ENCODE measurements around the gene FAM114A1.
"Not testable (repeated sequence)": the region's sequence is repeated elsewhere in the genome, so short reads cannot be mapped to it uniquely, and the experiment has no call there.

FAM114A1 gene

DNA sequence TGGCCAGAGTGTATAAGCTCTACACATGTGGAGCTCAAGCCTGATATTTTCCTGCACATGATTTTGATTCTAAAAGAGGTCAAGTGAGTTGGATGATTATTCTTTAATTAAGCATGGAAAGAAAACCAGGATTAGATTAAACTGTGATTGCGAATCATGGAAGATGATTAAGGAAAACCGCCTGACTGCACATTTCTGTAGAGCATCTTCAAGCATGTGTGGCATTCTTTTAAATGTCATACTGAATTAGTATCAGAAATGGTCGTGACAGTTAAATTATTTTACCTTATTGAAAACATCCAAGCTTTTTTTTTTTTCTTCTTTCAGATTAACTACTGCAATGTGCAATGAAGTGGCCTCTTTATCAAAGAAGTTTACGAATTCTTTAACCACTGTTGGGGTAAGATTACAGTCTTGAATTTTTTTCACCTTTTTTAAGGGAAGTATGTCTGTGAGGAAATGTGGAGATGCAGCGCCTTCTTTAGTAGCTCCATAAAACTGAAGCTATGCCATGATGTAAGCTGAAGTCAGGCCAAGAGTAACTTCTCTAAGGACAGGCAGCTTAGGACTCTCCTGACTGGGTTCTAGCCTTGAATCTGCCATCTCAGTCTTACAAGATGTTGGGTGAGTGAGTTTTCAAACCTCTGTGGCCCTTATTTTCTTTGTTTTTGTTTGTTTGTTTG lies 67.9 kb downstream of the FAM114A1 start:
- no peak for DNase-seq (ENCODE audit: low spot score)

DNA sequence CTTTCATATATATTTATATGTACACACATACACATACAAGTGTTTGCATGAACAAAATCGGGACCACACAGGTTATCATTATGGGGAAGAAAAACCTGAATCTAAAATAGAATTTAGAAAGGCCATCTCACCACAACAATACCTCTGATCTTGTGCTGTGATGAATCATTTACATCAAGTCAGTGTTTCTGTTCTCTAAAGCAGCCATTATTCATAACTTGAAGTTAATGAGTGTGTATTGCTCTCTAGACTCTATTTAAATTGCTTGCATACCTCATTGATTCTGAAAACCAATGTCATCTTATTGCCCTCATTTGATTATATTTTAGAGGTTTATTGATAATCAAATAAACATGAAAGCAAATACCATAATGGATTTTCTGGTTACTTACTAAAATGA lies 71.6 kb downstream of the FAM114A1 start:
- DNase-seq (ENCODE audit: low spot score) = no peak

DNA sequence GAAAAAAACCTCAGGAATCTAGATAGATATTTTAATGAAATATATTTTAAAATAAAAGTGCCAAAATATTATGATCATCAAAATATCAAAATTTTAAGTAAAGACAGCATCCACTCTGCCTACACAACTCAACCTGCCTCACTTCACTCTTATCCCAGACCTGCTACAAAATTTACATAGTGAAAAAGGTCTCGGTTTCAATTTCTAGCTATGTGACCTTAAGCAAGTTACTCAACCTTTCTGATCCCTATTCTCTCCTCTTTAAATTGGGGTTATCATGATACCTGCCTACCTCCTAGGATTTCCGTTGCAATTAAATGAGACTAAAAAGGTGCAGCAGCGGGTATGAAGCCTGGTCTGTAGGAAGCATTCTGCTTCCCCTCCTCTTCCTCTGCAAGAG lies 72.9 kb downstream of the FAM114A1 start:
- no peak for DNase-seq (ENCODE audit: low spot score)

GRCh38 chr4:38941906-38942305 lies 74.3 kb downstream of the FAM114A1 start:
- not testable (repeated sequence) for DNase-seq (ENCODE audit: low spot score)

GRCh38 chr4:38943343-38943742 lies 75.7 kb downstream of the FAM114A1 start:
- DNase-seq (ENCODE audit: low spot score) = no peak

GRCh38 chr4:38944440-38944839 lies 76.8 kb downstream of the FAM114A1 start:
- DNase-seq (ENCODE audit: low spot score) = no peak

DNA sequence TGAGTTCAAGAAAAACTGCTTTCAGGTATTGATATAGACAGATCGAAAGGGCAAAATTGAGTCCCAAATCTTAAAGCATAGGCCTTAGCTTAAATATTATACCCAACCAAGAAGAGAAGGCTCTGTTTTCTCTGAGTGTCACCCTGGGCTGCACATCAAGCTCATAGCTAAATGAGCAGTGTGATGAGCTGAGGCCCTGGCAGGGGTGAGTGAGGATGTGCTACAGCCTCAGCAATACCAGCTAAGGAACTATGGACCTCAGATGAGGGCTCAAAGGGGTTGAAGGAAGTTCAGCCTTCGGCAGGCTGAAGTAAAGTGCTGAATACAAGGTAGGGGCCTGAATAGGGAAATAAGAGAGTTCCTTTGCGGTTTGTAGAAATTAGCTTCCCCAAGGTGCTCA lies 79.3 kb downstream of the FAM114A1 start:
- no peak for DNase-seq (ENCODE audit: low spot score)

DNA sequence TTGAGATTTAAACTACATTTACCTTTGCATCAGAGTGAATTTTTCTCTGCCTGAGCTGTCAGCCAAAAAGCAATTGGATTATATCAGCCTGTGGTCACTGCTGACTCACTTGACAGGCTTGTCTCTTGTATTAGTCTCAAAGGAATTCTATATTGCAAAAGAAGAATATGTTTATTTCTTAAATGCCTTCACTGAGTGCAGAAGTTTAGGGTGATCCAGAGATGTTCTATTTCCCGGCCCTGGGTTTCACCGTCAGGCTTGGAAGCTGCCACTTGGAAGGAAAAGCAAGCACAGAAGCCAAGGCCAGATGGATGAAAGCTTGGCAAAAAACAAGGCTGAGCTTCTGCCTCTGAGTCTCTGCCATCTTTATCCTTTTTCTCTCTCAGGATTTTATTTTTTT lies 80.9 kb downstream of the FAM114A1 start:
- DNase-seq (ENCODE audit: low spot score) = no peak

DNA sequence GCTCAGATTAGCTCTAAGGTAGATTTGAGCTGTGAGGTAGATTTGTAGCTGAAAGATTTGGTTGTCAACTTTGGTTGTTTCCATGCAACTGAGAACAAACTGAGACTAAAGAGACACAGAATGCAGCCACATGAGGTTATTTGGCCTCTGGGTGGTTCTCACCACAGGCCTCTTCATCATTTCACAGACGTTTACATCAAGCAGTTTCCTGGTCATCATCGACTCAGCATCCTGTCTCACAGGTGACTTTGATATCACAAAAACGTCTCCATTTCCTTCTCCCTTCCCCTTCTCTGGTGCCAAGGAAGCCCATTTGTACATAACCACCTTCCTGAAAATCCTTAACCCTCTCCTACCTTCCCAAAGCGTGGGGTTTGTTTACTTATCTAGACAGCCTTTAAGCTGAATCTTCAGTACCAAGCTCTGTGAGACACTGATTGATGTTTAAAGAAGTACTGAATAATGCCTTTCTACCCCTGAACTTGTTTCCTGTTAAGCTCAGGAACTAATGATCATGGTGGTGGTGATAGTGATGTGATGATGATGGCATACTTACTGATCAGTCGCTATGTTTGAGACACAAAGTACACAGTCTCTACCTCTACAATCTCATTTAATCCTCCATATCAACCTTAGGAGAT lies 81.9 kb downstream of the FAM114A1 start:
- DNase-seq (ENCODE audit: low spot score) = no peak

GRCh38 chr4:38950159-38950558 lies 82.6 kb downstream of the FAM114A1 start:
- no peak for DNase-seq (ENCODE audit: low spot score)

GRCh38 chr4:38950734-38951133 lies 83.1 kb downstream of the FAM114A1 start:
- no peak for DNase-seq (ENCODE audit: low spot score)

- no peak for DNase-seq (ENCODE audit: low spot score)
Observed at GRCh38 chr4:38951598-38951997, 84.0 kb downstream of the FAM114A1 start.

GRCh38 chr4:38952017-38952416 lies 84.4 kb downstream of the FAM114A1 start:
- DNase-seq (ENCODE audit: low spot score) = no peak

- DNase-seq (ENCODE audit: low spot score) = no peak
Observed at GRCh38 chr4:38954727-38955126, 87.1 kb downstream of the FAM114A1 start.

GRCh38 chr4:38955957-38956356 lies 88.4 kb downstream of the FAM114A1 start:
- DNase-seq (ENCODE audit: low spot score) = no peak

GRCh38 chr4:38957261-38957815 lies 89.7 kb downstream of the FAM114A1 start:
- DNase-seq (ENCODE audit: low spot score) = no peak

- no peak for DNase-seq (ENCODE audit: low spot score)
Observed at GRCh38 chr4:38957893-38958292, 90.3 kb downstream of the FAM114A1 start.

DNA sequence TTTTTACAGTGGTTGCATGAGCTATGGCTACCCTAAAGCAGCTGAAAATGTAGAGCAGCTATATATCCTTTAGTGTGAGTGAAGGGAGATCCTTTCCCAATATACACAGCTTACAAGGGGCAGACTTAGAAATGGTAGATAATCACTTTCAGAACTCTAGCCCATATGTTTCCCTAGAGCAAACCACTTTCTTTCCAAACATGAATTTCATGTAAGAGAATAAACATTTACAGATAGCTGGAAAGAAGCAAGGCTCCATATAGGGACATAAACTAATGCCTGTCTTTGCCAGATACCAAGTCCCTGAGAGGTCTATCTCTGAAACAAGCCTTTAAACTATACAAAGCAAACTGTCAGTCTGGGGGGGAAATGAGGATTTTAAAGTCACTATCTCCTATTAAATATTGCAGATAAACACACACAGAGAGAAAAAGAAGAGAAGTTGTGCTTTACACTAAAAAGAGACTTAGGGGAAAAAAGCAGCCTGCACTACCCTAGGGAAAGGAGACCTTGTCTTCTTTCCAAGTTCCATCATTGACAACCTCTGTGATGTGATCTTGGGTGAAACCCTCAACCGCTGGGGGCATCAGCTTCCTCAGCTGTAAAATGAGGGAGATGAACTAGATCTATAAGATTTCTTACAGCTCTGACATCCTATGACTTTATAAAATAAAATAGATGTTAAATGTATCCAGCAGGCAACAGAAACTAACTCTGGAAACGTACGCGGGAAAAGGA lies 91.0 kb downstream of the FAM114A1 start:
- DNase-seq (ENCODE audit: low spot score) = no peak

- not testable (repeated sequence) for DNase-seq (ENCODE audit: low spot score)
Observed at GRCh38 chr4:38959248-38959647, 91.6 kb downstream of the FAM114A1 start.

GRCh38 chr4:38964942-38965775 lies 97.6 kb downstream of the FAM114A1 start:
- no peak for DNase-seq (ENCODE audit: low spot score)

GRCh38 chr4:38965866-38966265 lies 98.3 kb downstream of the FAM114A1 start:
- no peak for DNase-seq (ENCODE audit: low spot score)

Measured in hematopoietic multipotent progenitor cell treated with erythropoietin and hydrocortisone succinate and interleukin-3 and kit ligand, for 15 days (in vitro differentiated cells).